HCT116 (cell line): ENCODE measurements around the gene RPS28. TPM values are rescaled to one million over a fixed set of nuclear protein-coding genes. Genes with fewer than 3 reads are reported as not detected.

Source experiments
- ATAC-seq: fragments of 200-7000 bp; cut with Tn5 transposase; 2 replicates; pipeline ENCODE4 v1.9.1; 2020; ENCODE audit warnings: mild to moderate bottlenecking, moderate library complexity
- BruUV-seq: library from RNA; stranded (reverse); fragments of 400-500 nt; replicated peaks from 2 replicates; lab custom pipeline; 2021; lab: Mats Ljungman, UMichigan
- CTCF ChIA-PET: fragments of 300-600 bp; sonication (Branson Sonifier 250); formaldehyde crosslinking; loops from one replicate; lab custom pipeline; 2021; ENCODE audit warnings: antibody characterized with exemption; lab: Charles Lee
- POLR2A ChIA-PET: fragments of 300-600, 350-600 bp; sonication (Branson Sonifier 250); formaldehyde crosslinking; loops from one replicate; lab custom pipeline; 2021; ENCODE audit warnings: antibody characterized with exemption; lab: Charles Lee
- RAD21 ChIA-PET, 2 experiments: fragments of 300-600 bp; sonication (Branson Sonifier 250); formaldehyde crosslinking; loops; one replicate each; lab custom pipeline; 2023; ENCODE audit warnings: low total read pairs in 2 of 2; ENCODE audit not compliant: uncharacterized antibody in 2 of 2, unreplicated experiment in 2 of 2, low non-redundant PET in 1 of 2; lab: Charles Lee
- DNase-seq: peaks from one replicate; pipeline ENCODE4 v3.0.0-alpha.2; 2010; ENCODE audit warnings: low read depth, low spot score
- H2AFZ ChIP-seq: fragments of 200-600 bp; shearing (Covaris generic), sonication (generic); 2 replicates; pipeline ENCODE4 v1.6.1; 2017; ENCODE audit warnings: low read depth, mixed run types, mixed read lengths, antibody characterized with exemption, low read length; ENCODE audit not compliant: poor library complexity, severe bottlenecking
- H3K27ac ChIP-seq: 2 replicates; pipeline ENCODE4 v1.5.1; 2012; ENCODE audit warnings: low read depth, low read length
- H3K27me3 ChIP-seq: fragments of 200-600 bp; sonication (generic); 2 replicates; pipeline ENCODE4 v1.6.1; 2016; ENCODE audit warnings: mixed run types, low read length, mixed read lengths; ENCODE audit not compliant: insufficient read depth
- H3K36me3 ChIP-seq, 2 experiments: fragments of 200-500 bp in 1 of 2; fragments of 200-600 bp in 1 of 2; sonication (Bioruptor generic) in 1 of 2; sonication (generic) in 1 of 2; 2 replicates each; pipeline versions ENCODE4 v1.5.1 to v1.6.1; 2014 to 2016; ENCODE audit warnings: low read length in 2 of 2, inconsistent platforms in 1 of 2, mixed read lengths in 1 of 2, mixed run types in 1 of 2; ENCODE audit not compliant: insufficient read depth in 2 of 2, control insufficient read depth in 1 of 2
- H3K4me1 ChIP-seq, 2 experiments: fragments of 200-600 bp in 1 of 2; sonication (generic) in 1 of 2; 2 replicates each; pipeline versions ENCODE4 v1.5.1 to v1.6.1; 2012 to 2017; ENCODE audit warnings: low read length in 2 of 2, inconsistent platforms in 1 of 2, mild to moderate bottlenecking in 1 of 2, mixed read lengths in 1 of 2, mixed run types in 1 of 2, moderate library complexity in 1 of 2; ENCODE audit not compliant: insufficient read depth in 2 of 2, control insufficient read depth in 1 of 2
- H3K4me2 ChIP-seq: fragments of 200-600 bp; sonication (generic); 2 replicates; pipeline ENCODE4 v1.6.1; 2017; ENCODE audit warnings: mixed run types, low read length, mixed read lengths
- H3K4me3 ChIP-seq, 2 experiments: fragments of 200-600 bp in 1 of 2; sonication (generic) in 1 of 2; replicated peaks in 1 of 2; 2 replicates each; pipeline ENCODE4 v1.5.1; 2011 to 2016; ENCODE audit warnings: low read length in 2 of 2, control low read depth in 1 of 2, low read depth in 1 of 2, mild to moderate bottlenecking in 1 of 2, mixed read lengths in 1 of 2, mixed run types in 1 of 2
- H3K79me2 ChIP-seq: fragments of 200-600 bp; sonication (generic); 2 replicates; pipeline ENCODE4 v1.6.1; 2017; ENCODE audit warnings: mild to moderate bottlenecking, mixed run types, low read length, moderate library complexity, mixed read lengths; ENCODE audit not compliant: insufficient read depth
- H3K9ac ChIP-seq: fragments of 200-600 bp; sonication (generic); 2 replicates; pipeline ENCODE4 v1.6.1; 2016; ENCODE audit warnings: low read length, mixed read lengths
- H3K9me2 ChIP-seq: fragments of 200-600 bp; sonication (generic), shearing (Covaris generic); 2 replicates; pipeline ENCODE4 v1.6.1; 2017; ENCODE audit warnings: mixed run types, mild to moderate bottlenecking, moderate library complexity; ENCODE audit not compliant: insufficient read depth
- H3K9me3 ChIP-seq, 2 experiments: fragments of 200-500 bp in 1 of 2; fragments of 200-600 bp in 1 of 2; sonication (Bioruptor generic) in 1 of 2; sonication (generic) in 1 of 2; 2 replicates each; pipeline ENCODE4 v1.6.1; 2014 to 2017; ENCODE audit warnings: low read length in 2 of 2, mixed read lengths in 2 of 2, inconsistent platforms in 1 of 2, low read depth in 1 of 2, mild to moderate bottlenecking in 1 of 2, mixed run types in 1 of 2, moderate library complexity in 1 of 2; ENCODE audit not compliant: control insufficient read depth in 1 of 2, insufficient read depth in 1 of 2
- H4K20me1 ChIP-seq: fragments of 200-600 bp; sonication (generic), shearing (Covaris generic); 2 replicates; pipeline ENCODE4 v1.6.1; 2017; ENCODE audit warnings: mixed run types, mild to moderate bottlenecking, moderate library complexity; ENCODE audit not compliant: insufficient read depth
- EGR1 ChIP-seq: IDR thresholded peaks from 2 replicates; pipeline ENCODE4 v1.6.1; 2012; ENCODE audit warnings: low read depth
- FOSL1 ChIP-seq: IDR thresholded peaks from 2 replicates; pipeline ENCODE4 v1.6.1; 2012; ENCODE audit warnings: low read depth
- POLR2A ChIP-seq: IDR thresholded peaks from 2 replicates; pipeline ENCODE4 v1.7.0; 2011; ENCODE audit warnings: borderline replicate concordance; ENCODE audit not compliant: insufficient read depth, insufficient read length; ENCODE audit errors: extremely low read depth
- POLR2AphosphoS5 ChIP-seq: IDR thresholded peaks from 2 replicates; pipeline ENCODE4 v1.6.1; 2011; ENCODE audit warnings: mild to moderate bottlenecking, low read depth, low read length, moderate library complexity
- RAD21 ChIP-seq: IDR thresholded peaks from 2 replicates; pipeline ENCODE4 v1.6.1; 2012; ENCODE audit warnings: low read depth, mild to moderate bottlenecking
- SIN3A ChIP-seq: IDR thresholded peaks from 2 replicates; pipeline ENCODE4 v1.6.1; 2012; ENCODE audit warnings: low read depth
- SP1 ChIP-seq: IDR thresholded peaks from 2 replicates; pipeline ENCODE4 v1.6.1; 2012; ENCODE audit warnings: low read depth
- SRF ChIP-seq: IDR thresholded peaks from 2 replicates; pipeline ENCODE4 v1.6.1; 2012; ENCODE audit warnings: low read depth
- TCF7L2 ChIP-seq: IDR thresholded peaks from 2 replicates; pipeline ENCODE4 v1.7.0; 2011; ENCODE audit warnings: borderline replicate concordance, inconsistent platforms; ENCODE audit not compliant: insufficient read depth, insufficient read length; ENCODE audit errors: extremely low read depth
- YY1 ChIP-seq: IDR thresholded peaks from 2 replicates; pipeline ENCODE4 v1.6.1; 2011; ENCODE audit warnings: low read length, low read depth, moderate library complexity, mild to moderate bottlenecking; ENCODE audit not compliant: insufficient replicate concordance; ENCODE audit errors: extremely low read depth
- ZNF274 ChIP-seq: fragments of 200-500 bp; sonication (Bioruptor generic); IDR thresholded peaks from 2 replicates; pipeline ENCODE4 v1.6.1; 2014; ENCODE audit warnings: mild to moderate bottlenecking, low read depth, low read length, inconsistent platforms
- intact Hi-C: fragments of 100-400 bp; cut with micrococcal nuclease; formaldehyde crosslinking; loops from 2 replicates; pipeline ENCODE4 v1.10.0; 2022
- total RNA-seq: library from RNA; stranded (reverse); gene quantifications from one replicate; pipeline ENCODE4 v1.2.1, GENCODE V29; 2021; ENCODE audit not compliant: unreplicated experiment
- TF ChIP-seq, protein P1 (sequence below): IDR thresholded peaks from 2 replicates; pipeline ENCODE4 v1.6.1; 2011; ENCODE audit warnings: mild to moderate bottlenecking, low read length, moderate library complexity; ENCODE audit not compliant: insufficient replicate concordance; ENCODE audit errors: extremely low read depth
- TF ChIP-seq, protein P2 (sequence below): IDR thresholded peaks from 2 replicates; pipeline ENCODE4 v1.6.1; 2012
- TF ChIP-seq, protein P3 (sequence below), 3 experiments: fragments of 200-600 bp in 1 of 3; sonication (generic) in 1 of 3; IDR thresholded peaks in 2 of 3; conservative IDR thresholded peaks in 1 of 3; 2 replicates each; pipeline ENCODE4 v1.5.1; 2012 to 2017; ENCODE audit warnings: low read depth in 2 of 3, low read length in 2 of 3, antibody characterized with exemption in 1 of 3, borderline replicate concordance in 1 of 3, control low read depth in 1 of 3, mild to moderate bottlenecking in 1 of 3, mixed read lengths in 1 of 3, mixed run types in 1 of 3, moderate library complexity in 1 of 3; ENCODE audit not compliant: insufficient read depth in 1 of 3

The RPS28 gene
- total RNA-seq, 1 experiment from 2014 or later: 2,379 TPM

DNA sequence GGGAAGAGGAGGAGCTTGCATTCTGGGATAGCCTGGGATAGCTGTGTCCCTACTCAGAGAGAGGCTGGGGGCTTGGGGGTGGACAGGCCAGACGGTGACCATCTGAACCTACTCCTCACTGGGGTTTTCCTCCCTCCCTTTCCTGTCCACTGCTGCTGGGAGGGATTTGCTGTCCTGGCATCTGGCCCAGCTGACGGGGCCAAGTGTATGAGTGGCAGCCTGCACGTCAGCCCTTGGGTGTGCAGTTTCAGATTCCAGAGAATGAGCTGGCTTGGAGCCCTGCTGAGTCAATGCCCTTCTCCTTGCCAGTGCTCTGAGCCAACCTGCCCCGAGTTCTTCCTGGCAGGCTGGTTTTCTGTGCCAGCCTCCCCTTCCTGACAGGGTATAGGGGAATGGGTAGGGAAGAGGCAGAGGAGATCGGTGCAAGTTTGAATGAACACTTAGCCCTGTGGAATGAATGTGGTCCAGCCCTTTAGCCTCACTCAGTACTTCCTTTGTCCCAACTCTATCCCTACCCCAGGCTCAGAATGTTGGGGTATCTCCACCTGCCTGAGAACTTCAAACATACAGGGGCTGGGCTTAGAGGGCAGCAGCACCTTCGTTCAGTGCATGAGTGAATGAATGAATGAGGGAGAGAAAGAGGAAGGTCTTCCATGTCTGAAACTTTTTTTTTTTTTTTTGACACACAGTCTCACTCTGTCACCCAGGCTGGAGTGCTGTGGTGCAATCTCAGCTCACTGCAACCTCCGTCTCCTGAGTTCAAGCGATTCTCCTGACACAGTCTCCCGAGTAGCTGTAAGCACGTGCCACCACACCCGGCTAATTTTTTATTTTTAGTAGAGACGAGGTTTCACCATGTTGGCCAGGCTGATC is 40.9 kb downstream of the RPS28 start (continued):
- TF ChIP-seq, protein P1, sequence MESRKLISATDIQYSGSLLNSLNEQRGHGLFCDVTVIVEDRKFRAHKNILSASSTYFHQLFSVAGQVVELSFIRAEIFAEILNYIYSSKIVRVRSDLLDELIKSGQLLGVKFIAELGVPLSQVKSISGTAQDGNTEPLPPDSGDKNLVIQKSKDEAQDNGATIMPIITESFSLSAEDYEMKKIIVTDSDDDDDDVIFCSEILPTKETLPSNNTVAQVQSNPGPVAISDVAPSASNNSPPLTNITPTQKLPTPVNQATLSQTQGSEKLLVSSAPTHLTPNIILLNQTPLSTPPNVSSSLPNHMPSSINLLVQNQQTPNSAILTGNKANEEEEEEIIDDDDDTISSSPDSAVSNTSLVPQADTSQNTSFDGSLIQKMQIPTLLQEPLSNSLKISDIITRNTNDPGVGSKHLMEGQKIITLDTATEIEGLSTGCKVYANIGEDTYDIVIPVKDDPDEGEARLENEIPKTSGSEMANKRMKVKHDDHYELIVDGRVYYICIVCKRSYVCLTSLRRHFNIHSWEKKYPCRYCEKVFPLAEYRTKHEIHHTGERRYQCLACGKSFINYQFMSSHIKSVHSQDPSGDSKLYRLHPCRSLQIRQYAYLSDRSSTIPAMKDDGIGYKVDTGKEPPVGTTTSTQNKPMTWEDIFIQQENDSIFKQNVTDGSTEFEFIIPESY: no peak
- peak; percentile 96 for TF ChIP-seq SP1

DNA sequence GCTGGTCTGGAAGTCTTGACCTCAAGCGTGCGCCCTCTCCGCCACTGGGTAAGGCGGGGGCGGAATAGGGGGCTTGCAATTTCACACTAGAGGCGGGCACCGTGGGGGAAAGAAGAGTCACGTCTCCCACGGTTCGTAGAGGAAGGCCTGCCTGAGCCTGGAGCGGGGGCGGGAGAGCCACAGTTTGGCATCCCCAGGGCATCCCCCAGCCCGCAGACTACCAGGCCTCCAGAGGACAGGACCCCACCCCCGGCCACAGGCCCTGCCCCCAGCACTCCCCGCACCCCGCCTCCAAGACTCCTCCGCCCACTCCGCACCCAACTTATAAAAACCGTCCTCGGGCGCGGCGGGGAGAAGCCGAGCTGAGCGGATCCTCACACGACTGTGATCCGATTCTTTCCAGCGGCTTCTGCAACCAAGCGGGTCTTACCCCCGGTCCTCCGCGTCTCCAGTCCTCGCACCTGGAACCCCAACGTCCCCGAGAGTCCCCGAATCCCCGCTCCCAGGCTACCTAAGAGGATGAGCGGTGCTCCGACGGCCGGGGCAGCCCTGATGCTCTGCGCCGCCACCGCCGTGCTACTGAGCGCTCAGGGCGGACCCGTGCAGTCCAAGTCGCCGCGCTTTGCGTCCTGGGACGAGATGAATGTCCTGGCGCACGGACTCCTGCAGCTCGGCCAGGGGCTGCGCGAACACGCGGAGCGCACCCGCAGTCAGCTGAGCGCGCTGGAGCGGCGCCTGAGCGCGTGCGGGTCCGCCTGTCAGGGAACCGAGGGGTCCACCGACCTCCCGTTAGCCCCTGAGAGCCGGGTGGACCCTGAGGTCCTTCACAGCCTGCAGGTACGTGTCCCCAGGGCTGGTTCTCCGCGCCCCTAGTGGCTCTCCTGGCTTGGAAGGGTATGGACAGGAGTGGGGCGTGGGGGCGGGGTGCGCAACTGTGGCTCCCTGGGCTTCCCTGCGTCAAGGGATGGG is 42.8 kb downstream of the RPS28 start, which contains the start of gene ANGPTL4:
TSS of gene ANGPTL4 (plus strand) at position 353 of the 969 bp plus-strand sequence. CDS start at position 520, 167 bp downstream.
- CTCF ChIA-PET: interaction anchor here (0.5 to 3.3 kb wide), 2 partner anchors 10 to 217 kb away, joined by 4 to 20 read pairs; no protein-coding TSS in a partner anchor

More for the DNA sequence above, 42.8 kb downstream of the RPS28 start, which contains the start of gene ANGPTL4:
- Histone ChIP-seq H3K27ac (peak within 1 kb of the TSS; percentile 90), H3K27me3 (no peaks in the 10 kb centered on the region), H3K9me3 (no peaks in the 10 kb centered on the region), H4K20me1 (no peaks in the 10 kb centered on the region), H3K4me1 (peaks cover 54 to 84% of the 10 kb centered on the region in 2 experiments), H2AFZ (no peak within 1 kb of the TSS), H3K4me3 (peak within 1 kb of the TSS; percentile 68 to 83), H3K9me2 (no peaks in the 10 kb centered on the region), H3K4me2 (peak within 1 kb of the TSS; percentile 100), H3K36me3 (no peaks in the 10 kb centered on the region; a peak in 1 of 4 replicates), H3K79me2 (no peaks in the 10 kb centered on the region), H3K9ac (peak within 1 kb of the TSS; percentile 72)
- ChIA-PET RAD21 (no interaction called here), POLR2A (interaction anchor here (0.6 to 2.3 kb wide), 12 partner anchors 9 to 220 kb away, joined by 3 to 20 read pairs (median 4); partner anchors contain the start of genes HNRNPM, RAB11B and ZNF414)
- ATAC-seq: peak; percentile 67
- TF ChIP-seq SP1 (peak; percentile 19; the same call in 1 of the 2 replicates), SRF (no peak), POLR2AphosphoS5 (peak; percentile 99), RAD21 (no peak), EGR1 (peak; percentile 91), TCF7L2 (peak; percentile 4), ZNF274 (no peak), FOSL1 (no peak), POLR2A (peak; percentile 92), YY1 (no peak), SIN3A (peak; percentile 87)
- TF ChIP-seq, protein P2, sequence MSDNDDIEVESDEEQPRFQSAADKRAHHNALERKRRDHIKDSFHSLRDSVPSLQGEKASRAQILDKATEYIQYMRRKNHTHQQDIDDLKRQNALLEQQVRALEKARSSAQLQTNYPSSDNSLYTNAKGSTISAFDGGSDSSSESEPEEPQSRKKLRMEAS: peak; percentile 33; the same call in 1 of the 2 replicates
- TF ChIP-seq, protein P3, sequence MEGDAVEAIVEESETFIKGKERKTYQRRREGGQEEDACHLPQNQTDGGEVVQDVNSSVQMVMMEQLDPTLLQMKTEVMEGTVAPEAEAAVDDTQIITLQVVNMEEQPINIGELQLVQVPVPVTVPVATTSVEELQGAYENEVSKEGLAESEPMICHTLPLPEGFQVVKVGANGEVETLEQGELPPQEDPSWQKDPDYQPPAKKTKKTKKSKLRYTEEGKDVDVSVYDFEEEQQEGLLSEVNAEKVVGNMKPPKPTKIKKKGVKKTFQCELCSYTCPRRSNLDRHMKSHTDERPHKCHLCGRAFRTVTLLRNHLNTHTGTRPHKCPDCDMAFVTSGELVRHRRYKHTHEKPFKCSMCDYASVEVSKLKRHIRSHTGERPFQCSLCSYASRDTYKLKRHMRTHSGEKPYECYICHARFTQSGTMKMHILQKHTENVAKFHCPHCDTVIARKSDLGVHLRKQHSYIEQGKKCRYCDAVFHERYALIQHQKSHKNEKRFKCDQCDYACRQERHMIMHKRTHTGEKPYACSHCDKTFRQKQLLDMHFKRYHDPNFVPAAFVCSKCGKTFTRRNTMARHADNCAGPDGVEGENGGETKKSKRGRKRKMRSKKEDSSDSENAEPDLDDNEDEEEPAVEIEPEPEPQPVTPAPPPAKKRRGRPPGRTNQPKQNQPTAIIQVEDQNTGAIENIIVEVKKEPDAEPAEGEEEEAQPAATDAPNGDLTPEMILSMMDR (IDR thresholded peaks at IDR 0.05 in 2 of 3, conservative IDR thresholded peaks at IDR 0.05 in 1 of 3; ENCODE audit: borderline replicate concordance in 1 of 3, insufficient read depth in 1 of 3, low read depth in 2 of 3, low read length in 2 of 3): peak in 2 of 3 experiments; percentile 30 to 38; a peak in 2 of 6 replicates
- BruUV-seq: TSS peak; percentile 76
- DNase-seq: peak; percentile 63
- intact Hi-C loops: no loop called here
